Stimulated activated memory B cell treated with anti-CD40 and anti-IgM and Interleukin-4, amounts not matched to agents 10 μg/mL and 1 μg/mL and 100 μg/mL, for 72 hours (primary cell): ENCODE data around the gene INPP5J.

Source experiments
- ATAC-seq: fragments of 150-1000 bp; cut with Tn5 transposase; 2 replicates; pipeline ENCODE4 v1.10.0; 2021
- H3K27ac Mint-ChIP-seq: one replicate; pipeline ENCODE4 v1.8.0; 2022; ENCODE audit warnings: mild to moderate bottlenecking, mixed read lengths
- H3K27me3 Mint-ChIP-seq: one replicate; pipeline ENCODE4 v1.8.0; 2022; ENCODE audit warnings: mixed read lengths
- H3K36me3 Mint-ChIP-seq: one replicate; pipeline ENCODE4 v1.8.0; 2022; ENCODE audit warnings: mixed read lengths
- H3K4me1 Mint-ChIP-seq: one replicate; pipeline ENCODE4 v1.8.0; 2022; ENCODE audit warnings: mixed read lengths
- H3K4me3 Mint-ChIP-seq: one replicate; pipeline ENCODE4 v1.8.0; 2022; ENCODE audit warnings: mild to moderate bottlenecking, moderate library complexity, mixed read lengths
- H3K9me3 Mint-ChIP-seq: one replicate; pipeline ENCODE4 v1.8.0; 2022; ENCODE audit warnings: mixed read lengths

Gene INPP5J

GRCh38 chr22:31140746-31141145, 18.0 kb downstream of the INPP5J start:
- no peaks in the 10 kb centered on the region for H3K4me1 Mint-ChIP-seq
- H3K36me3 Mint-ChIP-seq = no peaks in the 10 kb centered on the region
- no peak overlapping the region for H3K27ac Mint-ChIP-seq
- no peak overlapping the region for H3K4me3 Mint-ChIP-seq
- H3K9me3 Mint-ChIP-seq = peaks cover 4% of the 10 kb centered on the region
- peaks cover 34% of the 10 kb centered on the region for H3K27me3 Mint-ChIP-seq
- no peak for ATAC-seq

- ATAC-seq = no peak
- no peaks in the 10 kb centered on the region for H3K36me3 Mint-ChIP-seq
- H3K27me3 Mint-ChIP-seq = peaks cover 34% of the 10 kb centered on the region
- H3K27ac Mint-ChIP-seq = no peak overlapping the region
- H3K4me3 Mint-ChIP-seq = no peak overlapping the region
- H3K4me1 Mint-ChIP-seq = no peaks in the 10 kb centered on the region
- H3K9me3 Mint-ChIP-seq = peaks cover 4% of the 10 kb centered on the region
Measured at GRCh38 chr22:31141551-31141950, 18.8 kb downstream of the INPP5J start.

GRCh38 chr22:31142285-31142684, 19.5 kb downstream of the INPP5J start:
- H3K27ac Mint-ChIP-seq = no peak overlapping the region
- ATAC-seq = no peak
- peaks cover 34% of the 10 kb centered on the region for H3K27me3 Mint-ChIP-seq
- H3K4me1 Mint-ChIP-seq = no peaks in the 10 kb centered on the region
- no peak overlapping the region for H3K4me3 Mint-ChIP-seq
- H3K9me3 Mint-ChIP-seq = peaks cover 4% of the 10 kb centered on the region
- H3K36me3 Mint-ChIP-seq = no peaks in the 10 kb centered on the region

- H3K9me3 Mint-ChIP-seq = peaks cover 4% of the 10 kb centered on the region
- ATAC-seq = no peak
- peaks cover 33% of the 10 kb centered on the region for H3K27me3 Mint-ChIP-seq
- no peak overlapping the region for H3K4me3 Mint-ChIP-seq
- H3K4me1 Mint-ChIP-seq = no peaks in the 10 kb centered on the region
- H3K27ac Mint-ChIP-seq = no peak overlapping the region
- no peaks in the 10 kb centered on the region for H3K36me3 Mint-ChIP-seq
Measured at GRCh38 chr22:31143038-31143437, 20.3 kb downstream of the INPP5J start.

GRCh38 chr22:31143537-31143936, 20.8 kb downstream of the INPP5J start:
- ATAC-seq = no peak
- peaks cover under 1% of the 10 kb centered on the region for H3K4me1 Mint-ChIP-seq
- no peak overlapping the region for H3K4me3 Mint-ChIP-seq
- no peak overlapping the region for H3K27ac Mint-ChIP-seq
- no peaks in the 10 kb centered on the region for H3K36me3 Mint-ChIP-seq
- peaks cover 4% of the 10 kb centered on the region for H3K9me3 Mint-ChIP-seq
- H3K27me3 Mint-ChIP-seq = peaks cover 28% of the 10 kb centered on the region

GRCh38 chr22:31144223-31144622, 21.5 kb downstream of the INPP5J start:
- H3K27me3 Mint-ChIP-seq = peaks cover 21% of the 10 kb centered on the region
- H3K27ac Mint-ChIP-seq = no peak overlapping the region
- no peak for ATAC-seq

GRCh38 chr22:31148488-31148887, 25.7 kb downstream of the INPP5J start:
- H3K36me3 Mint-ChIP-seq = no peaks in the 10 kb centered on the region
- H3K9me3 Mint-ChIP-seq = peaks cover 4% of the 10 kb centered on the region
- H3K4me3 Mint-ChIP-seq = no peak overlapping the region
- H3K27ac Mint-ChIP-seq = no peak overlapping the region
- peaks cover 7% of the 10 kb centered on the region for H3K4me1 Mint-ChIP-seq
- no peaks in the 10 kb centered on the region for H3K27me3 Mint-ChIP-seq
- ATAC-seq = no peak

More at GRCh38 chr22:31144223-31144622, 21.5 kb downstream of the INPP5J start:
- no peak overlapping the region for H3K4me3 Mint-ChIP-seq
- no peaks in the 10 kb centered on the region for H3K36me3 Mint-ChIP-seq
- peaks cover 7% of the 10 kb centered on the region for H3K4me1 Mint-ChIP-seq
- peaks cover 4% of the 10 kb centered on the region for H3K9me3 Mint-ChIP-seq

- H3K36me3 Mint-ChIP-seq = no peaks in the 10 kb centered on the region
- no peak overlapping the region for H3K4me3 Mint-ChIP-seq
- H3K27ac Mint-ChIP-seq = no peak overlapping the region
- H3K4me1 Mint-ChIP-seq = peaks cover 7% of the 10 kb centered on the region
- peaks cover 4% of the 10 kb centered on the region for H3K9me3 Mint-ChIP-seq
- peak; percentile 81 for ATAC-seq
- no peaks in the 10 kb centered on the region for H3K27me3 Mint-ChIP-seq
Measured at GRCh38 chr22:31148953-31149627, 26.3 kb downstream of the INPP5J start.

- Mint-ChIP-seq H3K4me3 (no peak overlapping the region), H3K27me3 (no peaks in the 10 kb centered on the region), H3K36me3 (no peaks in the 10 kb centered on the region), H3K9me3 (no peaks in the 10 kb centered on the region), H3K4me1 (peaks cover 7% of the 10 kb centered on the region), H3K27ac (no peak overlapping the region)
- no peak for ATAC-seq
Measured at GRCh38 chr22:31150615-31151014, 27.8 kb downstream of the INPP5J start.

GRCh38 chr22:31151872-31152271, 29.1 kb downstream of the INPP5J start:
- Mint-ChIP-seq H3K36me3 (no peaks in the 10 kb centered on the region), H3K9me3 (no peaks in the 10 kb centered on the region), H3K27me3 (no peaks in the 10 kb centered on the region), H3K4me1 (peaks cover 7% of the 10 kb centered on the region), H3K4me3 (no peak overlapping the region), H3K27ac (no peak overlapping the region)
- ATAC-seq = no peak

GRCh38 chr22:31153357-31153756, 30.6 kb downstream of the INPP5J start:
- Mint-ChIP-seq H3K36me3 (no peaks in the 10 kb centered on the region), H3K9me3 (no peaks in the 10 kb centered on the region), H3K4me3 (no peak overlapping the region), H3K4me1 (peaks cover 7% of the 10 kb centered on the region), H3K27ac (no peak overlapping the region), H3K27me3 (no peaks in the 10 kb centered on the region)
- no peak for ATAC-seq

- Mint-ChIP-seq H3K4me1 (peaks cover 8% of the 10 kb centered on the region), H3K36me3 (no peaks in the 10 kb centered on the region), H3K9me3 (no peaks in the 10 kb centered on the region), H3K4me3 (no peak overlapping the region), H3K27ac (no peak overlapping the region), H3K27me3 (no peaks in the 10 kb centered on the region)
- no peak for ATAC-seq
Measured at GRCh38 chr22:31154975-31155374, 32.2 kb downstream of the INPP5J start.

GRCh38 chr22:31155422-31155821, 32.7 kb downstream of the INPP5J start:
- H3K36me3 Mint-ChIP-seq = no peaks in the 10 kb centered on the region
- H3K4me3 Mint-ChIP-seq = no peak overlapping the region
- no peak overlapping the region for H3K27ac Mint-ChIP-seq
- H3K9me3 Mint-ChIP-seq = no peaks in the 10 kb centered on the region
- H3K27me3 Mint-ChIP-seq = no peaks in the 10 kb centered on the region
- no peak for ATAC-seq
- peaks cover 8% of the 10 kb centered on the region for H3K4me1 Mint-ChIP-seq

- no peaks in the 10 kb centered on the region for H3K27me3 Mint-ChIP-seq
- peak overlapping the region; percentile 95 for H3K4me3 Mint-ChIP-seq
- H3K36me3 Mint-ChIP-seq = peaks cover 10% of the 10 kb centered on the region
- H3K27ac Mint-ChIP-seq = peak overlapping the region; percentile 96
- no peaks in the 10 kb centered on the region for H3K9me3 Mint-ChIP-seq
- H3K4me1 Mint-ChIP-seq = peaks cover 37% of the 10 kb centered on the region
- peak; percentile 55 for ATAC-seq
Measured at GRCh38 chr22:31160328-31160978, 37.7 kb downstream of the INPP5J start.

GRCh38 chr22:31161386-31161785, 38.6 kb downstream of the INPP5J start:
- H3K4me1 Mint-ChIP-seq = peaks cover 40% of the 10 kb centered on the region
- H3K36me3 Mint-ChIP-seq = peaks cover 16% of the 10 kb centered on the region
- no peaks in the 10 kb centered on the region for H3K9me3 Mint-ChIP-seq
- peak overlapping the region; percentile 95 for H3K4me3 Mint-ChIP-seq
- peak overlapping the region; percentile 96 for H3K27ac Mint-ChIP-seq
- no peaks in the 10 kb centered on the region for H3K27me3 Mint-ChIP-seq
- no peak for ATAC-seq
